Esophagus squamous epithelium (tissue), 5 donors: ENCODE results near the gene CCDC69. TPM values are rescaled to one million over a fixed set of nuclear protein-coding genes. Genes with fewer than 3 reads are reported as not detected.
"Not testable (repeated sequence)": the region's sequence is repeated elsewhere in the genome, so short reads cannot be mapped to it uniquely, and the experiment has no call there.

Experiments
- DNase-seq: peaks from one replicate; lab custom pipeline; 2025; lab: John Stamatoyannopoulos, UW
- H3K27ac ChIP-seq, 4 donors: fragments of 200-600 bp; sonication (generic); one replicate each; pipeline ENCODE4 v1.5.1; 2016 to 2019; ENCODE audit warnings: mild to moderate bottlenecking in 1 of 4
- H3K27me3 ChIP-seq, 4 donors: fragments of 200-600 bp; sonication (generic); 1 replicate in 3 of 4; 2 replicates in 1 of 4; pipeline versions ENCODE4 v1.5.1 to v1.6.0; 2017 to 2021; ENCODE audit warnings: antibody characterized with exemption in 1 of 4
- H3K36me3 ChIP-seq, 3 donors: fragments of 200-600 bp; sonication (generic); one replicate each; pipeline ENCODE4 v1.5.1; 2016 to 2019
- H3K4me1 ChIP-seq, 3 donors: fragments of 200-600 bp; sonication (generic); one replicate each; pipeline ENCODE4 v1.5.1; 2017 to 2019
- H3K4me3 ChIP-seq, 4 donors: fragments of 200-600 bp; sonication (generic); 1 replicate in 3 of 4; 2 replicates in 1 of 4; pipeline ENCODE4 v1.5.1; 2016 to 2019; ENCODE audit warnings: mild to moderate bottlenecking in 2 of 4, moderate library complexity in 1 of 4
- H3K9me3 ChIP-seq, 3 donors: fragments of 200-600 bp; sonication (generic); one replicate each; pipeline ENCODE4 v1.5.1; 2016 to 2019
- CTCF ChIP-seq, 6 experiments: fragments of 450-650 bp in 4 of 6; fragments of 200-600 bp in 2 of 6; sonication (generic) in 2 of 6; IDR thresholded peaks; one replicate each; pipeline ENCODE4 v1.5.1; 2016 to 2019; ENCODE audit warnings: antibody characterized with exemption in 6 of 6, mild to moderate bottlenecking in 4 of 6, moderate library complexity in 4 of 6
- POLR2A ChIP-seq, 4 donors: fragments of 450-650 bp; IDR thresholded peaks; one replicate each; pipeline ENCODE4 v1.6.1; 2017; ENCODE audit warnings: antibody characterized with exemption in 4 of 4, mild to moderate bottlenecking in 4 of 4, moderate library complexity in 3 of 4
- WGBS, 2 donors: methylation state at CpG; one replicate each; pipeline ENCODE4 v1.1.5; 2018; 5-methylcytosine and 5-hydroxymethylcytosine counted together
- intact Hi-C: fragments of 100-400 bp; cut with DNase I; formaldehyde crosslinking; loops from one replicate; pipeline ENCODE4 v1.15.0; 2022
- total RNA-seq, 4 donors: library from RNA; depleted of rRNA; stranded (reverse); fragments of >200 nt; gene quantifications; one replicate each; pipeline ENCODE4 v1.1.0, GENCODE V29; 2016
- donor health status: DM: yes; HTN: yes; CAD: no.

Gene CCDC69
- total RNA-seq, 4 donors from 2014 or later, result 10.9 to 87.0 (median 37.8) TPM

GRCh38 chr5:151199581-151200185 lies 24.2 kb downstream of the CCDC69 start:
- no peak for TF ChIP-seq POLR2A (IDR thresholded peaks at IDR 0.05)
- TF ChIP-seq CTCF (IDR thresholded peaks at IDR 0.05), result no peak
- peaks cover 0 to 25% (median 18%) of the 10 kb centered on the region in 3 donors for H3K4me1 ChIP-seq
- H3K4me3 ChIP-seq, result no peak overlapping the region
- no peaks in the 10 kb centered on the region for H3K27me3 ChIP-seq
- H3K9me3 ChIP-seq, result no peaks in the 10 kb centered on the region
- DNase-seq, result no peak
- WGBS, 2 donors, result 68 to 81% methylated on average over 7 of the region's 7 CpGs
- H3K36me3 ChIP-seq, result peaks cover 0 to 28% (median 0%) of the 10 kb centered on the region in 3 donors
- peak overlapping the region in 1 of 4 donors; percentile 39 for H3K27ac ChIP-seq
- intact Hi-C loops, result no loop called here

GRCh38 chr5:151198861-151199260 lies 25.0 kb downstream of the CCDC69 start:
- intact Hi-C loops, result no loop called here
- H3K36me3 ChIP-seq, result peaks cover 0 to 28% (median 0%) of the 10 kb centered on the region in 3 donors
- no peaks in the 10 kb centered on the region for H3K27me3 ChIP-seq
- H3K9me3 ChIP-seq, result no peaks in the 10 kb centered on the region
- TF ChIP-seq CTCF (IDR thresholded peaks at IDR 0.05) (no peak), POLR2A (IDR thresholded peaks at IDR 0.05) (no peak)
- no peak for DNase-seq
- H3K4me3 ChIP-seq, result no peak overlapping the region
- 60 to 76% methylated on average over 1 to 5 of the region's 5 CpGs for WGBS, 2 donors
- H3K4me1 ChIP-seq, result peaks cover 0 to 25% (median 18%) of the 10 kb centered on the region in 3 donors
- peak overlapping the region in 1 of 4 donors; percentile 39 for H3K27ac ChIP-seq

GRCh38 chr5:151197291-151197600 lies 26.6 kb downstream of the CCDC69 start:
- Histone ChIP-seq H3K4me1 (peaks cover 0 to 15% (median 15%) of the 10 kb centered on the region in 3 donors), H3K36me3 (peaks cover 0 to 37% (median 0%) of the 10 kb centered on the region in 3 donors), H3K27ac (peak overlapping the region in 2 of 4 donors; percentile 76 to 79)
- DNase-seq, H3K9me3 ChIP-seq, H3K4me3 ChIP-seq, H3K27me3 ChIP-seq, intact Hi-C loops: not testable (repeated sequence)
- 83 to 87% methylated on average over 9 of the region's 9 CpGs for WGBS, 2 donors

GRCh38 chr5:151196556-151197290 lies 27.2 kb downstream of the CCDC69 start:
- 42 to 48% methylated on average over 5 of the region's 5 CpGs for WGBS, 2 donors
- no peak for DNase-seq
- H3K27ac ChIP-seq, result peak overlapping the region; percentile 12 to 79 (median 57)
- H3K9me3 ChIP-seq, result peaks cover 0 to 3% (median 0%) of the 10 kb centered on the region in 3 donors
- H3K27me3 ChIP-seq, result no peaks in the 10 kb centered on the region
- intact Hi-C loops, result no loop called here
- H3K4me1 ChIP-seq, result peaks cover 0 to 15% (median 14%) of the 10 kb centered on the region in 3 donors
- no peak overlapping the region for H3K4me3 ChIP-seq
- TF ChIP-seq CTCF (IDR thresholded peaks at IDR 0.05), result no peak
- no peak for TF ChIP-seq POLR2A (IDR thresholded peaks at IDR 0.05)
- peaks cover 0 to 37% (median 0%) of the 10 kb centered on the region in 3 donors for H3K36me3 ChIP-seq

GRCh38 chr5:151195622-151196021 lies 28.3 kb downstream of the CCDC69 start:
- no peak for TF ChIP-seq CTCF (IDR thresholded peaks at IDR 0.05)
- TF ChIP-seq POLR2A (IDR thresholded peaks at IDR 0.05), result no peak
- peaks cover 0 to 3% (median 0%) of the 10 kb centered on the region in 3 donors for H3K9me3 ChIP-seq
- H3K27me3 ChIP-seq, result no peaks in the 10 kb centered on the region
- intact Hi-C loops, result no loop called here
- H3K27ac ChIP-seq, result peak overlapping the region in 3 of 4 donors; percentile 38 to 79 (median 76)
- H3K4me1 ChIP-seq, result peaks cover 0 to 15% (median 14%) of the 10 kb centered on the region in 3 donors
- no peak overlapping the region for H3K4me3 ChIP-seq
- peaks cover 0 to 26% (median 0%) of the 10 kb centered on the region in 3 donors for H3K36me3 ChIP-seq
- no peak for DNase-seq
- 74% methylated on average over 5 of the region's 5 CpGs for WGBS, 2 donors
